Activated T-helper 9 cell treated with anti-CD3 and anti-CD28 coated beads, Interleukin-2, amount 50 U/mL, for 16 hours (primary cell): ENCODE results near the gene OR2S2.
"Not testable (repeated sequence)": the region's sequence is repeated elsewhere in the genome, so short reads cannot be mapped to it uniquely, and the experiment has no call there.

Experiments
- DNase-seq: peaks from one replicate; pipeline ENCODE4 v3.0.0-alpha.2; 2020; ENCODE audit warnings: low read depth

OR2S2 gene

DNA sequence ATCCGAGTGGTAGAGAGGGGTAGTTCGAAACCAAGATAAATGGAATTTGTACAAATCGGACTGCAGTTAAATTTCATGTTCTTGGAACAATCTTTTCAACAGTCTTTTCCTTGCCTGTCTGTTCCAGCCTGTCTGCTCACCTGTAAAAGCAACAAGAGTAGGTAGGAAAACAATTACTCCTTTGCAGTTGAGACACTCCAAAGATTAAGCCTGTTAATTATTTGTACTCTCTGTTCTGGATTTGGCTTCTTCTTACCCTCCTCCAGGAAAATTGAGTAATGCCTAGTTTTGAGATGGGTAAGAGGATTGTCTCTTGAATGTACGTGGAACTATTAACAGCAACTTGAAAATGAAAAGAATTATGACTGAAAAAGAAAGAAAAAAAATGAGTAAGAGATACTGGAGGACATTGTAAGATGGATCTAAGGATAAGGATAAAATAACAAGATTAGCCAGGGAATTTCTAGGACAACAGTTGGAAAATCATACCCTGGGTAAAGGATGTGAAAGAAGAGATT lies 24.3 kb downstream of the OR2S2 start:
- DNase-seq, result no peak

DNA sequence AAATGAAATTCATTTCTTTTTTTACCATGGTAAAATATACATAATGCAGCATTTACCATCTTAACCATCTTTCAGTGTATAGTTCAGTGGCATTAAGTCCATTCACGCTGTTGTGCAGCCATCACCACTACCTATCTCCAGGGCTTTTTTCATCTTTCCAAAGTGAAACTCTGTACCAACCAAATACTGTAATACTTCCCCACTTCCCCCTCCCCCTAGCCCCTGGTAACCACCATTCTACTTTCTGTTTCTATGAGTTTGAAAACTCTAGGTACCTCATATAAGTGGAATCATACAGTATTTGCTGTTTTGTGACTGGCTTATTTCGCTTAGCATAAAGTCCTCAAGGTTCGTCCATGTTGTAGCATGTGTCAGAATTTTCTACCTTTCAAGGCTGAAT lies 25.2 kb downstream of the OR2S2 start:
- no peak for DNase-seq

DNA sequence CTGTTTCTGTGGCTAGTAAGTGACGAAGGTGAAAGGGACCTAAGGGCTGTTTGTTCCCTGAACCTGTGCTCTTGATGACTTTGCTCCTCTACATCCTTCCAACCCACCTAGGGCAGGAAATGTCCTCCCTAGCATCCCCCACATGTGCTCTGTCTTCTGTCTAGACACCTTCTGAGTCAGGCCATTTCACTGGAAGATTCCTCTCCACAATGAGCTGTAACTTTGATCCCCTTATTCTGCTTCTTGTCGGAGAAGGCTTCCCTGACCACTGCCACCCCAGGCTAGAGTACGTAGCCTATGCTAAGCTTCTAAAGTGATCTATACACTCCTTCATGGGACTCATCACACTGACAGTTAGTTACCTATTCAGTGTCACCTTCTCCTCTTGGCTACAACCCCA lies 27.0 kb downstream of the OR2S2 start:
- DNase-seq, result no peak

DNA sequence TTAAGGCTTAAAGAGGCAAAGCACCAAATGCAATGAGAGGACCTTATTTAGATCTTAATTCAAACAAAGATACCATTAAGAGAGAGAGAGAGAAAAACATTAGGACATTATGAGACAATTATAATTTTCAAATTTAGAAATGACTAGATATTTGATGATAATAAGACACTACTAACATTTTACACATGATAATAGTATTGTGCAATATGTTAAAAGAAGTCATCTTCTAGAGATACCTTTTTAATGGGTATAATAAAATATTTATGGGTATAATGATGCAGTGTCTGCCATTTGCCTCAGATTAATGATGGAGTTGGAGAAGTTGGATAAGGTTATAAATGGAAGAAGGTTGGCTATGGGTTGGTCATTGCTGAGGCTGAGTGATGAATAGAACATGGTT lies 27.4 kb downstream of the OR2S2 start:
- no peak for DNase-seq

DNA sequence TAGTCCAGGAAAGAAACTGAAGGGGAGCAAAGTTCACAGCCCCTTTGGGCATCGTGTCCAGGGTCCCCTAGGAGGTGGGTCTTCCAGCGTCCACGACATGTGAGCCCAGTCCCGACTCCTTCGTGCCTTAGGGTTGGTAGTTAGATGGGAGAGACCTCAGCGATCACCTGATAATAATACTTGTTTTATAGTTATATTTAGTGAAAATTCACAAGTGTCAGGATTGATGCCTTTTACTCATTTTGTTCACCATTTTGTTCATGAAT lies 28.6 kb downstream of the OR2S2 start:
- no peak for DNase-seq

DNA sequence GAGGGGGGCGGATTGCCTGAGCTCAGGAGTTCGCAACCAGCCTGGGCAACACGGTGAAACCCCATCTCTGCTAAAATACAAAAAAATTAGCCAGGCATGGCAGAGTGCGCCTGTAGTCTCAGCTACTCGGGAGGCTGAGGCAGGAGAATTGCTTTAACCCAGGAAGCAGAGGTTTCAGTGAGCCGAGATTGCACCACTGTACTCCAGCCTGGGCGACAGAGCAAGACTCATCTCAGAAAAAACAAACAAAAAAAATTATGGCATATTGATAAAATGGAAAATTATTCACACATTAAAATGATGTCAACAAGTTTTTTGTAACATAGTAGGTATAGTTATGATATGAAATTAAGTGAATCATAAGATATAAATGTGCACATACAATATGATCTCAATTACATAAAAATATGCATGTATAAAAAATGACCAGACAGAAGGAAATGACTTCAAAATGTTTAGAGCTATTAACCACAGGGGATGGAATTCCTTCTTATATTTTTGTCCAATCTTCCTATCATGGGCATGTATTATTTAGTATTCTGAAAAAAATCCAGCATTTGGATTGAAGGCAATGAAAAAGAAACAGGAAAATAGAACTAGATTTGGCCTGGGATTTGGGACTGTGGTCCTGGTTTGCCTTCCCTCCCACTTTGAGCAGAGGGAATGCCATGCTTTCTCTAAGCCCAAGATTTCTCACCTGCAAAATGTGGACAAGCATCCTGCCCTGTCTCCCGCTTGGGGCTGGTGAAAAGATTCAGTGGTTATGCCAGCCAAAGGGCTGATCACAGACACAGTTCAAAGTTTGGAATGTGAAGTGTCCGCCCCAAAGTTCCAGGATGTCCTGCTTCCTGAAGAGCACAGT lies 29.1 kb downstream of the OR2S2 start:
- no peak for DNase-seq

DNA sequence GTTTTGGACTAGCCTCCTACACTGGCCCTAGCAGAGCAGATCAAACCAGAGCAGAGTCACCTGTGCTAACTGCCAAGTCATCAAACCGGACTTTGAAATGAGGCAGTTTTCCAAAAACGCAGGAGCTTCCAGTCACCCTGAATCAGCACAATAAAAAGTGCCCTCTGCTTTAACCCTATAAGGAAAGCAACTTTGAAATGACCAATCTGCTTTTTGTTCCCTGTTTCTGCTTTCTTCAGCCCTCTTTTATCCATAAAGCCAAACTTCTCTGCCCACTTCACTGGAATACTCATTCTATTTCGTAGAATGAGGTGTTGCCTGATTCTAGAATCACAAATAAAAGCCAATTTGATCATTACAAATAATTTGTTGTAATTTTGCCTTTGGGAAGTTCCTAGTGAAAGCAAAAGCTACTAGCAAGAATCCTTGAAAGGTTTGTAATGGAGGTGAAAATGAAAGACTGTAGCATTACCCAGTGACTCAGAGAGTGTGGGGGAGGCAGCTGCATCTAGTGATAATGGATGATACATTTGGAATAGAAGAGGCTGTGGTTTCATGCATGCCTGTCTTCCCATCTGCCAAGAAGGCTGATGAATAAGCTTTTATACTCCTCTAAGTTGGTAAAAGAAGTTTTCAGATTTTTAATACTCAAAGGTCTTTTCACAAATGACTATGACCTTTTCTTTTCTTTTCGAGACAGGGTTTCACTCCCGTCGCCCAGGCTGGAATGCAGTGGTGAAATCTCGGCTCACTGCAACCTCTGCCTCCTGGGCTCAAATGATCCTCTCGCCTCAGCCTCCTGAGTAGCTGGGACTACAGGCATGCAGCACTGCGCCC lies 33.8 kb downstream of the OR2S2 start:
- no peak for DNase-seq

DNA sequence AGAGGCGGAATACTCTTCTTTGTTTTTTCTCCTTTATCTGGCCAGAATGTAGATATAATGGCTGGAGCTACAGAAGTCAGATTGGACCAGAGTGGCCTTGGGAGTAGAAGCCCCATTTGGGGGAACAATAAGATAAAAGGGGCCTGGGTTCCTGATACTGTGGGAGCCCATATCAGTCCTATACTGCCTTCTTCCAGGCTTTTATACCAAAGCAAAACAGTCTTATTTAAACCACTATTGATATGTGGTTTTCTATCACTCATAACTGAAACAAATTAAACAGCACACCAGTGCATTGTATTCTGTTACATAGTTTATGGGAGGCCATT lies 34.4 kb downstream of the OR2S2 start:
- no peak for DNase-seq

DNA sequence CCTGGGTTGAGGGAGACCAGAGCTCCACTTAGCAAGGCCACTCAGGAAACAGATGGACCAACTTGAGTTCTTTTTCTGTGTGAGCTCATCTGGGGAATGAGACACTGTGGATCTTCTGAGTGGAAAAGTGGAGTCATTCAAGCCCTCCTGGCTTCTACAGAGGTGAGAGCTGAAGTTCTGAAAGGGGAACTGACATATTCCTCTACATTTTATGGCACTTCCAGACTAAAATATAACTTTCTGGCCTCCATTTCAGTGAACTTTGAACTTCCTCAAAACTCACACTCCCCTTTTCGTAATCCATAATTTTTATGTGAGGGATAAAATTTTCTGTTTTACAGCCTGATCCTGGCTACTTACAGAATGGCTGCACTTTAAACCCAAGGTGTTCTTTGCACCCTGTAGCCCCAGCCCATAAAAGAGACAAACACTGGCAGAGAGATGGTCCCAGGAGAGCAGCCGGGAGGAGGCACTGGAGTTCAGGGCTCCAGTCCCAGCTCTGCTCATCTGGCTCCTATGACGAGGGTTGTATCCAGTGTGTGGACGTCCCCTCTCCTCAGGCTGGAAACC lies 37.8 kb downstream of the OR2S2 start:
- DNase-seq, result no peak

DNA sequence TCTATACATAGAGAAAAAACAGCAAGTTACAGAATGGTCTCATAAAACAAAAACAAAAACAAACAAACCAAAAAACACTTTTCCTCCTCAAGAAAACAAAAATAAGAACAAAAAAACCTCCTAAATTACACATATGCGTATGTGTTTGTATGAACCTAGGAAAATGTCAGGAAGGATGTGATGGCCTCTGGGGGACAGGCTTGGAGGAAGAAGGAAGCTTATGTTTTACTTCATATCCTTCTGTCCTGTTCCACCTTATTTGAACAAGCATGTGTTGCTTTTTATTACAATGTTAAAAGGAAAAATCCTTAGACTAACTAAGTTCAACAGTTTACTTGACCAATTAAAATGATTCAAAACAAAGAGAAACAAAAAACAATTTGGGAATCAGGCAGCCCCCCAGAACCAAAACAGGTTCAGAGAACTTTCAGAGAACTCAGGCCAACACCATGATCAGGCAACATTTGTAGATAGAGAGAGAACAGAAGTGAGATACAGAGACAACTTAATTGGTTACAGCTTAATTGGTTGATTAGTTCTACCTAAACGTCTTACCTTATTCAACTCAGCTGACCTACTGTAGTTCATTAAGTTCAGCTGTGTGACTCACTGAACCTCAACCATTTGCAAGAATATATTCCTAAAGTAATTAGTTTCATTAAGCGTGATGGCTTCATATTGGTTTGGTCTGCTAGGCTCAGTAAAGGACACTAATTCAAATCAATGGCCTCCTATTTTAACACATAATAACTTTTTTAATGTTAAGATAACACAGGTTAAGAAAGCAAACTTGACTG lies 38.5 kb downstream of the OR2S2 start:
- DNase-seq, result no peak

DNA sequence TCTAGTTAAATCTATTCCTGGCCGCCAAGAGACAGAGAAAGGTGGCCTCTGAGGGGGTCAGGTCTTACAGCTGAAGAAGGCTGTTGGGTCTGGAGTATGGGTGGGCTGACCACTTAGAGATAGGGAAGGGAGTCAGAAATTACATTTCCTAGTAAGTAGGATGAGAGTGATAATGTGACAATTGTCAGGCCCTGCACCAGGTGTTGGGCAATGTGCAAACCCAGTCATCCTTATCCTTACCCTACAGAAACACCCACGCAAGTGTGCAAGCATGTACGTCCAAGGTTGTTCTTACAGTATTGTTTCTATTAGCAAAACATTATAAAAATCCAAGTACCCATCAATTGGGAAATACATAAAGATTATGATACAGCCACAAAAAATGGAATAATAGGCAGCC lies 39.2 kb downstream of the OR2S2 start:
- no peak for DNase-seq

DNA sequence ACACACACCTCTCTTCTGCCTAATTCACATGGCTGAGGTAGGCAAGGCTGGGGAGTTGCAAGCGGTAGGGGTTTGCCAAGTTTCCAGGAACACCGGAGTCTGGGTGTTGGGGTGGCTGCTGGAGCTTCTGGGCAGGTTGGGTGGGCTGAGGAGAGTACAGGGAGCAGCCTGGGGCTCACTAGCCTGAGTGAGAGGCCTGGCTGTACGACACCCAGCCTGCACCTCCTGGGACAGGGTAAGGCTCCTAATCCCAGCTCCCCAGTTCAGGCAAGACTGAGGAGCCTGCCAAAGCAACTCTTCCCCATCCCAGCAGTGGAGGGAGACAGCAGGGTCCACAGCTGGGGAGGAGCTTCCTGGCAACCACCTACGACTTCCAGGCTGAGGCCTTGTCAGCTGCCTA lies 40.7 kb downstream of the OR2S2 start:
- DNase-seq, result no peak

DNA sequence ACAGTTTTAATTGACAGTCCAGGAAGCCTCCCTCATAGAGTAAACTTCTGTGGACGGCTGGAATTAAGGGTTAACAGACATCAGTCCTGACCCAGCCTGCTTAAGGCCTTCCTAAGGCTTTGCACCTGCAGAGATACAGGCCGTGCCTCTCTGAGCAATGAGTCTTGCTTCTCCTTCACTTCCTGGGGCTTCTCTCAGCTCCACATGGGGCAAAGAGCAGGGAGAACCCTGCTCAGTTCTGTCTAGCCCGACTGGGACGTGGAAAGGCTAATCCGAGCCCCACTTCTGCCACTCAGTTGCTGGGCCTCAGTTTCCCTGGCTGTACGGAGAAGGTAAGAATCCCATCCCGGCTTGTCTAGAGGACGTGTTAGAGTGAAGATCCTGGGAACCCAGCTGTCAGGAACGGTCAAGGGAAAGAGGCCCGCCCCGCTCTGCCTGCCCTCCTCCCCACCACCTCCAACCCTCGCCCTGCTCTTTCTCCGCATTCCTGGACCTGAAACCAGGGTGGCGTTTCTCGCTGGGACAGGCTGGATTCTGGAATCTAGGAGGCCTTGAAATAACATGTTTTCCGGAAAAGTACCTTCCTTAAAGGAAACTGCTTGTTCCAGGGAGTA lies 42.2 kb downstream of the OR2S2 start:
- no peak for DNase-seq

DNA sequence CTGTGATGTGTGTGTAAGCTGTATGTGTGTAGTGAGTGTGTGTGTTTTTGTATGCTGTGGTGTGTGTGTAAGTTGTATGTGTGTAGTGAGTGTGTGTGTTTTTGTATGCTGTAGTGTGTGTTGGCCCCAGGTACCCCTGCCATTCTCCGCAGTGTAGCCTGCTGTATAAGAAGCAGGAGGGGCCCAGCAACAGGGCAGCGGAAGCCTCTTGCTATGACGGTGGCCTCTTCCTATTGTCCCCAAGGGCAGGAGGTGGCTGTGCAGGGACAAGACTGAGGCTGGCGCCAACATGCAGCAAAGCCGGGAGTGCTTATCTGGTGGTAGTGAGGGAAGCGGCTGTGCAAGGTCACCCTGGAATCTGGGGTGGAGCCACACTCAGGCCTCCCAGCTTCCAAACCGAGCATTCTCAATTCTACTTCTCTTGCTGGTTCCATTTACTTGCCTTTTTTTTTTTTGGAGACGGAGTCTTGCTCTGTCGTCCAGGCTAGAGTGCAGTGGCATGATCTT lies 43.6 kb downstream of the OR2S2 start:
- DNase-seq, result no peak

DNA sequence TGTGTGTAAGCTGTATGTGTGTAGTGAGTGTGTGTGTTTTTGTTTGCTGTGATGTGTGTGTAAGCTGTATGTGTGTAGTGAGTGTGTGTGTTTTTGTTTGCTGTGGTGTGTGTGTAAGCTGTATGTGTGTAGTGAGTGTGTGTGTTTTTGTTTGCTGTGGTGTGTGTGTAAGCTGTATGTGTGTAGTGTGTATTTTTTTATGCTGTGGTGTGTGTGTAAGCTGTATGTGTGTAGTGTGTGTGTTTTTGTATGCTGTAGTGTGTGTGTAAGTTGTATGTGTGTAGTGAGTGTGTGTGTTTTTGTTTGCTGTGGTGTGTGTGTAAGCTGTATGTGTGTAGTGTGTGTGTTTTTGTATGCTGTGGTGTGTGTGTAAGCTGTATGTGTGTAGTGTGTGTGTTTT lies 44.5 kb downstream of the OR2S2 start:
- DNase-seq, result not testable (repeated sequence)

DNA sequence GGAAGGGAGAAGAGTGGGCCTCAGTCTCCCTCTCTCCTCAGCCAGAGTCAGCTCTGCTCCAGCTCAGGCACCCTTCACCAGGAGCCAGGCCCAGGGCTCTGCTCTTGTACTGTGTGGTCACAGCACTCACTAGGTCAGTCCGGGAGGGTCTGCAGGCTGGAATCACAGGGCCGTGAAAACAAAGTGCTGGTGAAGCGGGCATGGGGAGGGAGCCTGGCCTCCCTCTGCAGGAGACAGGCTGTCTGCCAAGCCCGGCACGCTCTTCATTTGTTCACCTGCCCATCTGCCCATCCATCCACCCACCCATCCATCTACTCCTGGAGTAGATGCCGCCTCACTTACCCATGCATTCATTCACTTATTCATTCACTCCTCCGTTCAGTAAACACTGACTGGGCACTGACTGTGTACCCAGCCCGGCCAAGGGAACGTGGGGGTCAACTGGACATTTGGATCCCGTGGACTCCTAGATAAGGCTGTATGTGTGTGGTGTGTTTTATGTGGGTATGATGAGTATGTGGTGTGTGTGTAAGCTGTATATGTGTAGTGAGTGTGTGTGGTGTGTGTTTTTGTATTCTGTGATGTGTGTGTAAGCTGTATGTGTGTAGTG lies 45.1 kb downstream of the OR2S2 start:
- DNase-seq, result no peak

DNA sequence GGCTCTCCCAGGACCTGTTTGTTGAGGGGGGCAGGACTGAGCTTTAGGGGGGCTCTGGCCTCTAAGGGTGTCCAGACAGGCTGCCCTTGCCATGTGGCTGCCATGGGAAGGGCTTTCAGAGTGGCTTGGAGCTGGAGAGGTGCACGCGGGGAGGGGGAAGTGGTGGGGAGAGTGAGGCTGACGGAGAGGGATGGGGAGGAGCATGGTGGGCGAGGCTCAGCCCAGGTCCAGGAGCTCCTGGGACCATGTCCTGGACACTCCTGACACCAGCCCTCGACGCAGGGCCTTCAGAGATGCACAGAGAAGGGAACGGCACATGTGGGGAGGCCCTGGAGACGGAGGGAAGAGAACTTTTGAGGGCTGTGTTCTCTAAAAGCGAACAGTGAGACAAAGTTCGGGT lies 46.3 kb downstream of the OR2S2 start:
- DNase-seq, result no peak

DNA sequence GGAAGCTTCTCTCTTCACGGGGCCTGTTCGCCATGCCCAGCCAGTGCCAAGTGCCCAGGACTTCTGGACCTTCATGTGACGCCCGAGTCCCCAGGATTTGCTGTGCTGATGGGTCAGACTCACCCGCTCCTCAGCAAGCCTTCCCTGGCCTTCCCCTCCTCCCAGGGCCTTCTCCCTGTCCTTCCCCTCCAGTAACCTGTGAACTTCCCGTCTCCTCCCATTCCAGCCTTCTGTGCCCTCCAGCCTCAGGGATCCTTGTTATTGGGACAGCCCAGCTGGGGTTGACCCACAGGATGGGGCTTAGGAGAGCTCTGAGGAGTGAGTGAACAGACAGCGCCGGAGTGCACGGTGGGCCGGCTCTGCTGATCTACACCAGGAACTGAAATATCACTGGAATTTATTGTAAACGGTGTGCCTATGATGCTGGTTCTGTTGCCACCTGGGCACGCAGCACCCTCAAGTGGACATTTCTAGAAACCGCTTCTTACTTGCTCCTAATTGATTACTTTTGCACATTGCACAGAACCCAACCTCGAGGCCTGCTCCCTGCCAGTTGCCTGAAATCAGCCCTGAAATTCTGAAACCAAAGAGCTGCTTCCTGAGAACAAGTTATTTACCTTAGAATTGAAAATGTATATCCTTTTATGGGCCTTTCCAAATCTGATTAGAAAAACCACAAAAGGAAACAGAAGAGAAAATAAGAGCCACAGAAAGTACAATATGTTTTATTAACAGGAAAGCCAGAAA lies 47.2 kb downstream of the OR2S2 start:
- no peak for DNase-seq

DNA sequence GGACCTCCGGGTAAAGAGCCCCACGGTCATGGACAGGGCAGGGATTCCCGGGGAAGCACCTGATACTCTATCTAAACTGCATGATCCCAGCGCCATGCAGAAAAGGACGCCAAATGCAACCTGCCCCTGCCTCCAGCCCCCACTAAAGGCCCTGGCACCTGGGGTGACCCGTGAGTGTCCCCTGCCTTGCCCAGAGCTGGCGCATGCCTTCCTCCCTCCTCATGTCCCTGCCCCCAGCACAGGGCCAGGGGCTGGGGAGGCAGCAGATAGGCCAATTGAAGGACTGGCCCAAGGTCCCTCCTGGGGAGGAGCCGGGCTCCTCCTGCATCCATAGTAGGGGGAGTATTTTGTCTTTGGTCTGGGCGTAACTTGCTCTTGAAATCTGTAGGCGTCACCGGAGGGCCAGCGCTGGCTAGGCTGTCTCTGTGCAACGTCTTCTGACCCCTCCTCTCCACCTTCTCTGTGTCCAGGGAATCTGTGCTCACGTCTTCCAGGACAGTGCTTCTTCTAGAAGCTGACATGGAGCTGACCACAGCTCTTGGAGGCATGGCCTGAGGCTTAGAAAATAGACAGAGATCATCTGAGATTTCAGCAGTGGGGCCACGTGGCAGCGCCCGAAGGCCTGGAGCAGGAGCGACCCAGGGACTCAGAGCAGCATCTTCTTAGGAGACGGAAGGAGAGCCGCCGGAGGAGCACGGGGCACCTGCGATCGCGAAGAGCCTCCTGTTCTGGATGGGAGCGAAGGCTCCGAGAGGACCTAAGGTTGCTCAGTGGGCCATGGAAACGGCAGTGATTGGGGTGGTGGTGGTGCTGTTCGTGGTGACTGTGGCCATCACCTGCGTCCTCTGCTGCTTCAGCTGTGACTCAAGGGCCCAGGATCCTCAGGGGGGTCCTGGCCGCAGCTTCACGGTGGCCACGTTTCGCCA lies 48.0 kb downstream of the OR2S2 start:
- no peak for DNase-seq
